ENCODE results near the gene RAB30.

GRCh38 chr11:83054001-83054400, 17.7 kb downstream of the RAB30 start:
- TF ChIP-seq EZH2phosphoT487 (conservative IDR thresholded peaks at IDR 0.05; ENCODE audit: low read length), result no peak
- TF ChIP-seq CTCF (IDR thresholded peaks at IDR 0.05; ENCODE audit: insufficient read depth, low read length, poor library complexity, severe bottlenecking), result no peak
